ENCODE measurements around the gene CPNE9. TPM values are rescaled to one million over a fixed set of nuclear protein-coding genes. Genes with fewer than 3 reads are reported as not detected.
A peak's percentile ranks its signal among the peaks of the same experiment; 100 is the strongest.

CPNE9 gene
- total RNA-seq, 2 experiments from 2014 or later = 0.25 TPM; not detected in 1

DNA sequence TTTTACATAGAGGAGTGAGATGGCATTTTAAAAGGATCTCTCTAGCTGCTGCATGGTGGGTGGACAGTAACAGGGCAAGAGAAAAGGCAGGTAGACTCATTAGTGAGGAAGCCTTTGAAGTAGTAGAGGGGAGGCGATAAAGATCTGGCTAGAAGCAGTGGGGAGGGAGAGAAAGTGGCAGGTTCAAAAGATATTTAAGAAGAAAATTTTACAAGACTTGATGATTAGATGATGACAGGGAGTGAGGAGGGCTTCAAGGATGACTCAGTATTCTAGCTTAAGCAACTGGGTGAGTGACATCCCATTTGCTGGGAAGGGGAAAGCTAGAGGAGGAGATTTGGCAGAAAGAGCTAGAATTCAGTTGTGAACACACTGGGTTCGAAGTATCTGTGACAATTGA lies 24.1 kb downstream of the CPNE9 start:
- POLR2A ChIA-PET = no interaction called here

DNA sequence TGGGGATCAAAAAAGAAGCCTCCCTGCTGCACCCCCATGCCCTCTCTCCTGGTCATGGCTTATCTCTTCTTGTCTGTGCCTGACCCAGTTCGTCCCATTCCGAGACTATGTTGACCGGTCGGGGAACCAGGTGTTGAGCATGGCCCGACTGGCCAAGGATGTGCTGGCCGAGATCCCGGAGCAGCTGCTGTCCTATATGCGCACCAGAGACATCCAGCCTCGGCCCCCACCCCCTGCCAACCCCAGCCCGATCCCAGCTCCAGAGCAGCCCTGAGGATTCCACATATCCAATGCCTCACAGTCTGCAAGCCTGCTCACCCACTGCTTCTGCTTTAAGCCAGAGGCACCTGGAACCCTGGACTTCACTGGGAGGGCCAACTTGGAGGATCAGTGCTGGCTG lies 25.8 kb downstream of the CPNE9 start:
- Mint-ChIP-seq H3K4me1 (peaks cover 50% of the 10 kb centered on the region), H3K9me3 (no peaks in the 10 kb centered on the region), H3K4me3 (no peak overlapping the region), H3K36me3 (ENCODE audit: low read depth) (peaks cover 14% of the 10 kb centered on the region), H3K27ac (no peak overlapping the region), H3K27me3 (no peaks in the 10 kb centered on the region)
- ChIA-PET POLR2A (no interaction called here), CTCF (interaction anchor here (0.6 to 3.1 kb wide), 4 partner anchors 8 to 241 kb away, joined by 3 to 19 read pairs (median 10); partner anchors contain the start of gene ARPC4)
- DNase-seq = no peak

More for the DNA sequence above, 24.1 kb downstream of the CPNE9 start:
- peak overlapping the region; percentile 61 for H3K27ac Mint-ChIP-seq
- peaks cover 33% of the 10 kb centered on the region for H3K4me1 Mint-ChIP-seq
- peaks cover under 1% of the 10 kb centered on the region for H3K36me3 Mint-ChIP-seq (ENCODE audit: low read depth)
- H3K4me3 Mint-ChIP-seq = no peak overlapping the region
- H3K27me3 Mint-ChIP-seq = no peaks in the 10 kb centered on the region
- CTCF ChIA-PET = interaction anchor here (0.9 to 3.1 kb wide), 10 partner anchors 10 to 474 kb away, joined by 3 to 19 read pairs (median 4); no protein-coding TSS in a partner anchor
- H3K9me3 Mint-ChIP-seq = no peaks in the 10 kb centered on the region
- no peak for DNase-seq

GRCh38 chr3:9730657-9731205 lies 27.1 kb downstream of the CPNE9 start:
- H3K4me1 Mint-ChIP-seq = peaks cover 63% of the 10 kb centered on the region
- DNase-seq = no peak
- ChIA-PET POLR2A (no interaction called here), CTCF (interaction anchor here (1.0 to 9.2 kb wide), 2 partner anchors 16 to 51 kb away, joined by 3 to 93 read pairs; partner anchors contain the start of gene OGG1)
- peak overlapping the region; percentile 86 for H3K4me3 Mint-ChIP-seq
- H3K36me3 Mint-ChIP-seq (ENCODE audit: low read depth) = peaks cover 27% of the 10 kb centered on the region
- H3K9me3 Mint-ChIP-seq = no peaks in the 10 kb centered on the region
- no peaks in the 10 kb centered on the region for H3K27me3 Mint-ChIP-seq
- peak overlapping the region; percentile 96 for H3K27ac Mint-ChIP-seq

DNA sequence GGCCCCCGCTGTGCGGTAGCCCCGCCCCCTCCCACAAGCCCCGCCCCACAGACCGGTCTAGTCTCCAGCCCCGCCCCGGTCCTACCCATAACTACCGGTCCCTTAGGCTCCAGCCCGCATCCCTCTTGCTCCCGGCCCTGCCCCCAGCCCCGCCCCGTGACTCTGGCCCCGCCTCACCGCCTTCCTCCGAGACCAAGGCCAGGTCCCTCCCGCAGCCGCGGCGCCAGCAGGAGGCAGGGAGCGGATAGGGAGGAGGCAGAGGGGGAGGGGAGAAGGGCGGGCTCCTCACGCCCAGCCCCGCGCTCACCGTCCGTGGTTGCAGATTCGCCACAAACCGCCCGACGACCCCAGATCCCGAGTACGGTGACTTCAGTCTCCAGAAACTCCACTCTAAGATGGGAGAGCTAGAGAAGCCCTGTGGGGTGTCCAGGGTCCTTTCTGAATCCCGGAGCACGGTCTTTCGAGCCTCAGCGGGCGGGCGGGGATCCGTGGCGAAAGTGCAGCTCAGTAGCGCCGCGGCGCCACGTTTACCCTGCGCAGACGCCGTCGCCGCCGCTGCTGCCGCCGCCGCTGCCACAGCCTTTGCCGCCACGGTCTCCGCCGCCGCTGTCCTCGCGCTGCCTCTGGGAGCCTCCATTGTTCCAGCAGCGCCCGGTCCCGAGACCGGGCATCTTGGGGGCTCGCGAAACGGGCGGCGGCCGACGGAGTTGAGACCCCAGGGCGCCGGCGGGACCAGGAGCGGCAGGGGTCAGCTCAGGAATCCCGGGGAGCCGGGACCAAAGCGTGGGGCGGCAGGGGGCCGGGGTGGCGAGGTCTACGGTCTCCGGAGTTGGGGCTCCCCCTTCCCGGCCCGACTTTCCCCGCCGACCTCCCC lies 27.8 kb downstream of the CPNE9 start, which contains the start of gene BRPF1:
Gene BRPF1 (plus strand): TSS at position 530 of the 874 bp plus-strand sequence. CDS start 2,406 bp downstream, outside the sequence.
- ChIA-PET POLR2A (interaction anchor here (1.5 kb wide), 1 partner anchor 368 kb away, joined by 3 read pairs; the partner anchor contains the start of gene THUMPD3), CTCF (interaction anchor here (0.6 to 9.2 kb wide), 4 partner anchors 15 to 368 kb away, joined by 3 to 93 read pairs (median 3); partner anchors contain the start of genes OGG1 and THUMPD3)
- peak within 1 kb of the TSS; percentile 91 for H3K4me3 Mint-ChIP-seq
- H3K27ac Mint-ChIP-seq = peak within 1 kb of the TSS; percentile 96
- no peaks in the 10 kb centered on the region for H3K9me3 Mint-ChIP-seq
- peaks cover 66% of the 10 kb centered on the region for H3K4me1 Mint-ChIP-seq
- DNase-seq = peak; percentile 99
- H3K36me3 Mint-ChIP-seq (ENCODE audit: low read depth) = peaks cover 31% of the 10 kb centered on the region
- H3K27me3 Mint-ChIP-seq = no peaks in the 10 kb centered on the region

DNA sequence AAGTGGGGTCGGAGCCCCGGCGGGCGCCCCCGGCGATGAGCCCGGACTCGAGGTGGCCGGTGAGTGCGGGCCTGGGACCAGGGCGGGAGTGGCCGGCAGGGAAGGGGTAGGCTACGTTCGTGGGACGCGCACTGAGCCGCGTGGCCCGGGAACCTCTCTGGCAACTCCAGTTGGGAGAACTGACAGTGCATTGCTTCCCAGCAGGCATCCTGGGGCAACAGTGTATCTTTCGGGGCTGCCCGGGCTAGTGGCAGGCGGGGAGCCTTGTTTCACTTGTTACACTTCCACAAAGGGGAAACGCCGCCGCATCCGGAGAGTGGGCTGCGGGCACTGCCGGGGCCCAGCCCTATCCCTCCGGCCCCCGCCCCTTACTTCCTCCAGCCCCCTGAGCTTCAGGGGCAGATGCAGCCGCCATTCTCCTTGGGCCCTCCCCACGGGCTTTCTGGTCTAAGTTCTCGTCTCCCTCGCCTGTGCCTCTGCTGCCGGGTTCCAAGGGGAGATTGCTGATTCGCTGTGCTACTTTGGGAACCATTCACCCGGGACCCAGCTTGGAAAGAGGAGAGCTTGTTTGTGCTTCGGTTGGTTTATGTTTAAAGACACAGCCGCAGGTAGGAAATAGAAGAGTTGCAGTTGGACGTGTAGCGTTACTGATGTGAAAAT lies 28.6 kb downstream of the CPNE9 start:
- ChIA-PET CTCF (interaction anchor here (0.9 to 9.2 kb wide), 4 partner anchors 14 to 369 kb away, joined by 3 to 93 read pairs (median 5); partner anchors contain the start of genes ARPC4, OGG1, TADA3 and THUMPD3), POLR2A (interaction anchor here (1.0 to 1.5 kb wide), 2 partner anchors 60 to 369 kb away, joined by 3 read pairs; partner anchors contain the start of genes ARPC4, TADA3 and THUMPD3)
- H3K36me3 Mint-ChIP-seq (ENCODE audit: low read depth) = peaks cover 35% of the 10 kb centered on the region
- DNase-seq = peak; percentile 65
- H3K27me3 Mint-ChIP-seq = no peaks in the 10 kb centered on the region
- peak overlapping the region; percentile 91 for H3K4me3 Mint-ChIP-seq
- peak overlapping the region; percentile 88 for H3K27ac Mint-ChIP-seq
- H3K9me3 Mint-ChIP-seq = no peaks in the 10 kb centered on the region
- peaks cover 65% of the 10 kb centered on the region for H3K4me1 Mint-ChIP-seq

DNA sequence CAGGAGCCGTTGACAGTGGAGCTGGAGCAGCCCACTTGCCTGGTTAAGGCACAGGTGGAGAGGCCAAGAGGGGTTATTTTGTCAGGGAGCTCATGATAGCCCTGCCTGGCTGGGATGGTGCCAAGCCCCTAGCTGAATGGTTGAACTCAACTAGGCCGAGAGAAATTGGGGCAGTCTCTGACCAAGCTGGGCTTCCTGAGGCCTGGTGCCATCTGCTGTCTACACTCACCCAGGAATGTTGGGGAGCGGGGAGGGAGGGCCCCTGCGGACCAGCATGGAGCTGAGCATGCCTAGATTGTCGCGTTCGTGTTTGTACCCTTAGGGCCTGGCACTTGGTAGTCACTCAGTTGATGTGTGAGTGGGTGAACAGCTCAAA lies 29.1 kb downstream of the CPNE9 start:
- H3K27ac Mint-ChIP-seq = peak overlapping the region; percentile 88
- CTCF ChIA-PET = interaction anchor here (0.6 to 9.2 kb wide), 7 partner anchors 14 to 1657 kb away, joined by 3 to 93 read pairs (median 3); partner anchors contain the start of genes ARPC4, OGG1 and TADA3
- H3K27me3 Mint-ChIP-seq = no peaks in the 10 kb centered on the region
- DNase-seq = no peak
- POLR2A ChIA-PET = interaction anchor here (0.6 to 1.0 kb wide), 2 partner anchors 59 to 64 kb away, joined by 3 to 6 read pairs; partner anchors contain the start of genes ARPC4 and TADA3
- peak overlapping the region; percentile 91 for H3K4me3 Mint-ChIP-seq
- peaks cover 35% of the 10 kb centered on the region for H3K36me3 Mint-ChIP-seq (ENCODE audit: low read depth)
- H3K4me1 Mint-ChIP-seq = peaks cover 60% of the 10 kb centered on the region
- H3K9me3 Mint-ChIP-seq = no peaks in the 10 kb centered on the region

DNA sequence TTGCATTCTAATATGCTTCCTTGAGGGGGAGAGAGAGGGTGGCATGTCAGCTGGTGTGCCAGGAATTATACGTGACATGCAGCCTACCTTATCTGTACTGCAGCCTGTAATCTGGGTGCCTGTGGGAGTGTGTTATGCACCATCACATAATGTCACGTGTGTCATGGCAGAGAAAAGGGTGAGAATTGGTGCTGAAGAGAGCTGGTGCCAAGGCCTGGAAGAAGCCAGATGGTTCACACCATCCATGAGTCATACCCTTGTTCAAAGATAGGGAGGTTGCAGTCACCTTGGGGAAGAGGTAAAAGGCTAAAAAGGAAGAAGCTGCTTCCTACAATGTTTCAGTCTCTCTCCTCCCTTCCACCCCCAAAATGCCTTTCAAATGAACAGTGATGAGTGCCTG lies 33.2 kb downstream of the CPNE9 start:
- Mint-ChIP-seq H3K9me3 (no peaks in the 10 kb centered on the region), H3K4me1 (peaks cover 48% of the 10 kb centered on the region), H3K27me3 (no peaks in the 10 kb centered on the region), H3K36me3 (ENCODE audit: low read depth) (peaks cover 66% of the 10 kb centered on the region), H3K4me3 (no peak overlapping the region), H3K27ac (peak overlapping the region; percentile 23)
- ChIA-PET POLR2A (no interaction called here), CTCF (interaction anchor here (0.6 to 9.2 kb wide), 5 partner anchors 9 to 697 kb away, joined by 3 to 93 read pairs (median 4); partner anchors contain the start of gene OGG1)
- no peak for DNase-seq

DNA sequence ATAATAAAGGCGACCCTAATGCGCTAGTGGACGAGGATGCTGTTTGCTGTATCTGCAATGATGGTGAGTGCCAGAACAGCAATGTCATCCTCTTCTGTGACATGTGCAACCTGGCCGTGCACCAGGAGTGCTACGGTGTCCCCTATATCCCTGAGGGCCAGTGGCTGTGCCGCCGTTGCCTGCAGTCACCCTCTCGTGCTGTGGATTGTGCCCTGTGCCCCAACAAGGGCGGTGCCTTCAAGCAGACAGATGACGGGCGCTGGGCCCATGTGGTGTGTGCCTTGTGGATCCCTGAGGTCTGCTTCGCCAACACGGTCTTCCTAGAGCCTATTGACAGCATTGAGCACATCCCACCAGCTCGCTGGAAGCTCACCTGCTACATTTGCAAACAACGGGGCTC lies 35.5 kb downstream of the CPNE9 start:
- H3K4me3 Mint-ChIP-seq = no peak overlapping the region
- CTCF ChIA-PET = interaction anchor here (3.5 to 9.2 kb wide), 2 partner anchors 7 to 11 kb away, joined by 16 to 93 read pairs; partner anchors contain the start of gene OGG1
- no peak overlapping the region for H3K27ac Mint-ChIP-seq
- POLR2A ChIA-PET = no interaction called here
- peaks cover 70% of the 10 kb centered on the region for H3K36me3 Mint-ChIP-seq (ENCODE audit: low read depth)
- peaks cover 36% of the 10 kb centered on the region for H3K4me1 Mint-ChIP-seq
- DNase-seq = no peak
- no peaks in the 10 kb centered on the region for H3K27me3 Mint-ChIP-seq
- no peaks in the 10 kb centered on the region for H3K9me3 Mint-ChIP-seq

GRCh38 chr3:9742560-9742959 lies 38.9 kb downstream of the CPNE9 start:
- H3K27ac Mint-ChIP-seq = no peak overlapping the region
- no peak for DNase-seq
- H3K4me1 Mint-ChIP-seq = peaks cover 14% of the 10 kb centered on the region
- ChIA-PET CTCF (interaction anchor here (0.5 to 11.1 kb wide), 5 partner anchors 8 to 221 kb away, joined by 3 to 93 read pairs (median 3); partner anchors contain the start of gene BRPF1), POLR2A (no interaction called here)
- H3K36me3 Mint-ChIP-seq (ENCODE audit: low read depth) = peaks cover 69% of the 10 kb centered on the region
- H3K27me3 Mint-ChIP-seq = no peaks in the 10 kb centered on the region
- H3K9me3 Mint-ChIP-seq = no peaks in the 10 kb centered on the region
- no peak overlapping the region for H3K4me3 Mint-ChIP-seq

DNA sequence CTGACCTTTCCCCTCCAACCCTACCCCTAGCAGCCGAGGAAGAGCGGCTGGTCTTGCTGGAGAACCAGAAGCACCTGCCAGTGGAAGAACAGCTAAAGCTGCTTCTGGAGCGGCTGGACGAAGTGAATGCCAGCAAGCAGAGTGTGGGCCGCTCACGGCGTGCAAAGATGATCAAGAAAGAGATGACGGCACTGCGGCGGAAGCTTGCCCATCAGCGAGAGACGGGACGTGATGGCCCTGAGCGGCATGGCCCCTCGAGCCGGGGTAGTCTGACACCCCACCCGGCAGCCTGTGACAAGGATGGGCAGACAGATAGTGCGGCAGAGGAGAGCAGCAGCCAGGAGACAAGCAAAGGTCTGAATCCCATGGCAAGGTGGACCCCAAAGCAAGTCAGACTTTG lies 39.9 kb downstream of the CPNE9 start:
- H3K4me1 Mint-ChIP-seq = peaks cover 14% of the 10 kb centered on the region
- no peak overlapping the region for H3K27ac Mint-ChIP-seq
- no peaks in the 10 kb centered on the region for H3K9me3 Mint-ChIP-seq
- H3K36me3 Mint-ChIP-seq (ENCODE audit: low read depth) = peaks cover 73% of the 10 kb centered on the region
- POLR2A ChIA-PET = no interaction called here
- no peak overlapping the region for H3K4me3 Mint-ChIP-seq
- H3K27me3 Mint-ChIP-seq = no peaks in the 10 kb centered on the region
- no peak for DNase-seq
- CTCF ChIA-PET = interaction anchor here (0.8 to 11.1 kb wide), 4 partner anchors 9 to 16 kb away, joined by 3 to 93 read pairs (median 4); partner anchors contain the start of gene BRPF1

DNA sequence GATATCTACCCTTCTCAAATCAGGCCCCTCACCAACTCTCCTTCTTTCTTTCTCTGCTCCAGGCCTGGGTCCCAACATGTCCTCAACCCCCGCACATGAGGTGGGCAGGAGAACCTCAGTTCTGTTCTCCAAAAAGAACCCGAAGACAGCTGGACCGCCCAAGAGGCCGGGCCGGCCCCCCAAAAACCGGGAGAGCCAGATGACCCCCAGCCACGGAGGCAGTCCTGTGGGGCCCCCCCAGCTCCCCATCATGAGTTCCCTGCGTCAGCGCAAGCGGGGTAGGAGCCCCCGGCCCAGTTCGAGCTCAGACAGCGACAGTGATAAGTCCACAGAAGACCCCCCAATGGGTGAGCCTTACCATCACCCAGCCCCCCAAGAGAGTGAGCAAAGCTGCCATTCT lies 40.5 kb downstream of the CPNE9 start:
- DNase-seq = no peak
- Mint-ChIP-seq H3K36me3 (ENCODE audit: low read depth) (peaks cover 73% of the 10 kb centered on the region), H3K9me3 (no peaks in the 10 kb centered on the region), H3K4me3 (no peak overlapping the region), H3K27ac (no peak overlapping the region), H3K4me1 (peaks cover 19% of the 10 kb centered on the region), H3K27me3 (no peaks in the 10 kb centered on the region)
- ChIA-PET POLR2A (no interaction called here), CTCF (interaction anchor here (0.8 to 11.1 kb wide), 3 partner anchors 9 to 64 kb away, joined by 3 to 93 read pairs (median 4); partner anchors contain the start of gene BRPF1)

DNA sequence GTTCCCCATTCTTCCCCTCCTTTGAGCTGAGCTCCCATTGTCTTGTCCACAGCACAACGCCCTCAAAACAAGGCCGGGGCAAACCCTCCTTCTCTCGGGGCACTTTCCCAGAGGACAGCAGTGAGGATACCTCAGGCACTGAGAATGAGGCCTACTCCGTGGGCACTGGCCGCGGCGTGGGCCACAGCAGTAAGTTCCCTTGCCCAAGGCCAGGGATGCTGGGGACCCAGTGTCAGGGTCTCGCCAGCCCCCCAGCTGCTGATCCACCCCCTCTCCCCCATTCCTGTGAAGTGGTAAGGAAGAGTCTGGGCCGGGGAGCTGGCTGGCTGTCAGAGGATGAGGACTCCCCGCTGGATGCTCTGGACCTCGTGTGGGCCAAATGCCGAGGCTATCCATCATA lies 41.9 kb downstream of the CPNE9 start:
- no peak for DNase-seq
- no peaks in the 10 kb centered on the region for H3K27me3 Mint-ChIP-seq
- no peak overlapping the region for H3K4me3 Mint-ChIP-seq
- H3K9me3 Mint-ChIP-seq = no peaks in the 10 kb centered on the region
- ChIA-PET POLR2A (no interaction called here), CTCF (interaction anchor here (1.2 to 11.1 kb wide), 2 partner anchors 11 to 19 kb away, joined by 3 to 93 read pairs; partner anchors contain the start of gene BRPF1)
- peaks cover 22% of the 10 kb centered on the region for H3K4me1 Mint-ChIP-seq
- no peak overlapping the region for H3K27ac Mint-ChIP-seq
- H3K36me3 Mint-ChIP-seq (ENCODE audit: low read depth) = peaks cover 72% of the 10 kb centered on the region
